ENCODE results near the gene LRFN4.
A peak's percentile ranks its signal among the peaks of the same experiment; 100 is the strongest.

The LRFN4 gene

GRCh38 chr11:66902486-66903177, 45.8 kb downstream of the LRFN4 start:
- no peak overlapping the region for H3K4me3 ChIP-seq (ENCODE audit: low read depth, low read length)
- H3K4me1 ChIP-seq (ENCODE audit: control insufficient read depth, insufficient read depth, low read length, unreplicated experiment): peaks cover 20% of the 10 kb centered on the region
- H2AFZ ChIP-seq (ENCODE audit: low read length, unreplicated experiment): no peak overlapping the region
- no peak overlapping the region for H3K27ac ChIP-seq (ENCODE audit: low read depth, low read length)
- no peaks in the 10 kb centered on the region for H3K27me3 ChIP-seq (ENCODE audit: insufficient read depth, low read length)
- H3K79me2 ChIP-seq (ENCODE audit: control insufficient read depth, insufficient read depth, low read length, unreplicated experiment): no peaks in the 10 kb centered on the region
- no peaks in the 10 kb centered on the region for H3K36me3 ChIP-seq (ENCODE audit: insufficient read depth, low read length)

- Histone ChIP-seq H2AFZ (ENCODE audit: low read length, unreplicated experiment) (no peak overlapping the region), H3K36me3 (ENCODE audit: insufficient read depth, low read length) (no peaks in the 10 kb centered on the region), H3K27ac (ENCODE audit: low read depth, low read length) (peak overlapping the region; percentile 20; the same call in 1 of the 2 replicates), H3K27me3 (ENCODE audit: insufficient read depth, low read length) (no peaks in the 10 kb centered on the region), H3K79me2 (ENCODE audit: control insufficient read depth, insufficient read depth, low read length, unreplicated experiment) (no peaks in the 10 kb centered on the region), H3K4me3 (ENCODE audit: low read depth, low read length) (no peak overlapping the region), H3K4me1 (ENCODE audit: control insufficient read depth, insufficient read depth, low read length, unreplicated experiment) (peaks cover 20% of the 10 kb centered on the region)
These were observed 47.2 kb downstream of the LRFN4 start for GRCh38 chr11:66904055-66904454.

DNA sequence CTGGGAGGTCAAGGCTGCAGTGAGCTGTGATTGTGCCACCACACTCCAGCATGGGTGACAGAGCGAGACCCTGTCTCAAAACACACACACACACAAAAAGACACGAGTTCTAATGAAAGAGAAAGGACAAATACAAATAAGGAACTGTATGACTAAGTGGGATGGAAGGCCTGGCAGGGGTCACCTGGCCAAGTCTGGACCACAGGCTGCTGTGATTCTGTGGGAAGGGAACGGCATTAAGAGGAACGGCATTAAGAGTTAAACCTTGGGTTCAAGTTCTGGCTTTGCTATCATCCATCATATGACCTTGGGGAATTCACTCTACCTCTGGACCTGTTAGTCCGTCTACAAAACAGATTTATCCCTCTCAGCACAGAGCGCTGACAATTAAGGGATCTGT, 47.7 kb downstream of the LRFN4 start:
- Histone ChIP-seq H3K36me3 (ENCODE audit: insufficient read depth, low read length) (no peaks in the 10 kb centered on the region), H3K4me3 (ENCODE audit: low read depth, low read length) (no peak overlapping the region), H3K79me2 (ENCODE audit: control insufficient read depth, insufficient read depth, low read length, unreplicated experiment) (no peaks in the 10 kb centered on the region), H3K4me1 (ENCODE audit: control insufficient read depth, insufficient read depth, low read length, unreplicated experiment) (peaks cover 20% of the 10 kb centered on the region), H3K27ac (ENCODE audit: low read depth, low read length) (no peak overlapping the region), H2AFZ (ENCODE audit: low read length, unreplicated experiment) (no peak overlapping the region), H3K27me3 (ENCODE audit: insufficient read depth, low read length) (no peaks in the 10 kb centered on the region)

DNA sequence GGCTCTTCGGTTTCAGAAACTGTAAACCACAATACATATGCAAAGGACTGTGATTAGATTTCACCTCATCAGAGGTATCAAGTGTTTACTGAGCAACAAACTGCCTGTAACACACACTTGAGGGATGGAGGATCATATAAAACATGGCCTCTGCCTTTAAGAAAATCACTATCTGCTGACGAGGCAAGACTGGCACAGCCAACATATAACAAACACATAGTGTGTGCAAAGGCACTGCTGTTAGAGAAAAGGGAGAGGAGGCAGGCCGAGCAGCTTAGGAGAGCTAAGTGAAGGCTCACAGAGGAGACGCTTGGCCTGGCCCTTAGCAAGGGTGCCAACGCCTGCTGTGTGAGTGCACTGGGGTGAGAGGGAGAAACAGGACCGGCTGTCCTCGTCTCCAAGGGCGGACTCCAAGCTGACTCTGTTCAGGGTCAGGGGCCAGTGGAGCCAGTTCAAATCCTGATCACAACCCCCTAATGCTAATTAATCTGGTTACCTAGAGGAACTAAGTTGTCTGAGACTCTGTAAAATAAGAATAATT, 48.2 kb downstream of the LRFN4 start:
- peaks cover 20% of the 10 kb centered on the region for H3K4me1 ChIP-seq (ENCODE audit: control insufficient read depth, insufficient read depth, low read length, unreplicated experiment)
- no peak overlapping the region for H3K4me3 ChIP-seq (ENCODE audit: low read depth, low read length)
- no peak overlapping the region for H3K27ac ChIP-seq (ENCODE audit: low read depth, low read length)
- H3K27me3 ChIP-seq (ENCODE audit: insufficient read depth, low read length): no peaks in the 10 kb centered on the region
- H3K36me3 ChIP-seq (ENCODE audit: insufficient read depth, low read length): no peaks in the 10 kb centered on the region
- H2AFZ ChIP-seq (ENCODE audit: low read length, unreplicated experiment): no peak overlapping the region
- no peaks in the 10 kb centered on the region for H3K79me2 ChIP-seq (ENCODE audit: control insufficient read depth, insufficient read depth, low read length, unreplicated experiment)

- H3K4me3 ChIP-seq (ENCODE audit: low read depth, low read length): no peak overlapping the region
These were observed 48.8 kb downstream of the LRFN4 start for GRCh38 chr11:66905631-66906030.

GRCh38 chr11:66906061-66906733, 49.3 kb downstream of the LRFN4 start:
- Histone ChIP-seq H3K4me3 (ENCODE audit: low read depth, low read length) (no peak overlapping the region), H3K36me3 (ENCODE audit: insufficient read depth, low read length) (no peaks in the 10 kb centered on the region), H3K27me3 (ENCODE audit: insufficient read depth, low read length) (no peaks in the 10 kb centered on the region), H3K4me1 (ENCODE audit: control insufficient read depth, insufficient read depth, low read length, unreplicated experiment) (peaks cover 20% of the 10 kb centered on the region), H2AFZ (ENCODE audit: low read length, unreplicated experiment) (no peak overlapping the region), H3K27ac (ENCODE audit: low read depth, low read length) (0 out of 2 replicates have a peak overlapping the region, but pooled peaks have one; percentile 10), H3K79me2 (ENCODE audit: control insufficient read depth, insufficient read depth, low read length, unreplicated experiment) (no peaks in the 10 kb centered on the region)

More at GRCh38 chr11:66905631-66906030, 48.8 kb downstream of the LRFN4 start:
- Histone ChIP-seq H3K4me1 (ENCODE audit: control insufficient read depth, insufficient read depth, low read length, unreplicated experiment) (peaks cover 20% of the 10 kb centered on the region), H3K27ac (ENCODE audit: low read depth, low read length) (peak overlapping the region; percentile 10; the same call in 1 of the 2 replicates), H2AFZ (ENCODE audit: low read length, unreplicated experiment) (no peak overlapping the region), H3K36me3 (ENCODE audit: insufficient read depth, low read length) (no peaks in the 10 kb centered on the region), H3K79me2 (ENCODE audit: control insufficient read depth, insufficient read depth, low read length, unreplicated experiment) (no peaks in the 10 kb centered on the region), H3K27me3 (ENCODE audit: insufficient read depth, low read length) (no peaks in the 10 kb centered on the region)

DNA sequence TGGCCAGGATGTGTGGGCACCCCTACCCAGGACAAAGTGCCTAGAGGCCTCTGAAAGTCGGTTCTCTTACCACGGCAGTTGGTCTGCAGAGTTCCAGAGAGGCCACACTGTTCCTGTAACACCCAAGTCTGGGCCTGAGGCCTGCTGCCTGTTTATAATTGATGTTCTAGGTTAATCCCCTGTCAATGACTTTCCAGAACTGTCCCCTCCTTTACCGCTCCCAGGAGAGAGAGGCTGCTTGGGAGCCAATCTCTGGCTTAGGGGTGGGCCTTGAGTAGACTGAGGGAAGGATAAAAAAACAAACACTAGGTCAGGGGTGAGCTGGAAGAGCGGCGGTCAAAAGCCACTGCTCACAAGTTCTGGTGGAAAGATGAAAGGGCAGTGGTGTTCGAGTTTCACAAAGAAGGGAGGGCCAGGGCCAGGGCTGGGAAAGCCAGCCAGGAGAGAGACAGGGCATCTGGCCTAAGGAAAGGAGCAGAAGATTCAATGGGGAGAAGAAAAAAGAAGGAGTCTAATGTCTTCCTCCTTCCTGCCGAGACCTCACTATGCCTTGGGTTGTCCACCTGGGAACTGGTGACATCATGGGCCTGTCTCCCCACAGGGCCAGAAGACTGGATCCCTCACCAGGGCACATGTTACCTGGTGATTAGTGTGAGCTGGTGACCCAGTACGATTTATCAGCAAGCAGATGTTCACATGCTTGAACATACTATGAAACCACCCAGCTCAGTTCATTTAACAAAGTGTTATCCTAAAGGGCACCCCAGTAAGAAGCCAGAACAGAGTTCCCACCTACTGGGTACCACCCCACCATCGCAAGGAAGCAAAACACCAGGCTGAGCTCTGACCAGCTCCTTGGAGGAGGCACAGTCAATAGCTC, 51.1 kb downstream of the LRFN4 start:
- H3K79me2 ChIP-seq (ENCODE audit: control insufficient read depth, insufficient read depth, low read length, unreplicated experiment): no peaks in the 10 kb centered on the region
- no peak overlapping the region for H3K27ac ChIP-seq (ENCODE audit: low read depth, low read length)
- H3K4me3 ChIP-seq (ENCODE audit: low read depth, low read length): no peak overlapping the region
- no peaks in the 10 kb centered on the region for H3K27me3 ChIP-seq (ENCODE audit: insufficient read depth, low read length)
- H3K36me3 ChIP-seq (ENCODE audit: insufficient read depth, low read length): no peaks in the 10 kb centered on the region
- no peak overlapping the region for H2AFZ ChIP-seq (ENCODE audit: low read length, unreplicated experiment)
- peaks cover 20% of the 10 kb centered on the region for H3K4me1 ChIP-seq (ENCODE audit: control insufficient read depth, insufficient read depth, low read length, unreplicated experiment)

DNA sequence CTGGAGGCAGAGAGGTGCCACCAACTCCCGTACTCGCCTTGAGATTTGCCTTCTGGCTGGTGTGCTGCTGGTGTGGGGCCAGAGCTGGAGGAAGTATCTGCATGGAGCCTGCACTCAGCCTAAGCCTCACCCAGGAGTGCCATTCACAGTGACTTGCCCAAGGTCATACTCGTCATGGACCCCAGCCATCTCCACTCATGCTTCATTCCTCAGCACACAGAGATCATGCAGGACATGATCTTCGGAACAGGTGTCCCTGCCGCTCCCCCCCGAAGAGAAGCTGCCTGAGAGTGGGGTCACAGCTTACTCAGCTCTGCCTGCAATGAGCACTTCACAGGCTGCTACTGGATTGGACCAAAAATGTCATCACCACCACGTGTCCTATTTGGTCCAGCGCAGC, 52.3 kb downstream of the LRFN4 start:
- no peaks in the 10 kb centered on the region for H3K27me3 ChIP-seq (ENCODE audit: insufficient read depth, low read length)
- H3K79me2 ChIP-seq (ENCODE audit: control insufficient read depth, insufficient read depth, low read length, unreplicated experiment): no peaks in the 10 kb centered on the region
- no peak overlapping the region for H3K27ac ChIP-seq (ENCODE audit: low read depth, low read length)

GRCh38 chr11:66910016-66910415, 53.2 kb downstream of the LRFN4 start:
- Histone ChIP-seq H3K36me3 (ENCODE audit: insufficient read depth, low read length) (no peaks in the 10 kb centered on the region), H3K79me2 (ENCODE audit: control insufficient read depth, insufficient read depth, low read length, unreplicated experiment) (no peaks in the 10 kb centered on the region), H3K4me1 (ENCODE audit: control insufficient read depth, insufficient read depth, low read length, unreplicated experiment) (peaks cover 8% of the 10 kb centered on the region), H3K27me3 (ENCODE audit: insufficient read depth, low read length) (no peaks in the 10 kb centered on the region), H3K27ac (ENCODE audit: low read depth, low read length) (no peak overlapping the region), H2AFZ (ENCODE audit: low read length, unreplicated experiment) (no peak overlapping the region), H3K4me3 (ENCODE audit: low read depth, low read length) (no peak overlapping the region)

More for the DNA sequence above, 52.3 kb downstream of the LRFN4 start:
- peaks cover 15% of the 10 kb centered on the region for H3K4me1 ChIP-seq (ENCODE audit: control insufficient read depth, insufficient read depth, low read length, unreplicated experiment)
- no peaks in the 10 kb centered on the region for H3K36me3 ChIP-seq (ENCODE audit: insufficient read depth, low read length)
- H2AFZ ChIP-seq (ENCODE audit: low read length, unreplicated experiment): no peak overlapping the region
- no peak overlapping the region for H3K4me3 ChIP-seq (ENCODE audit: low read depth, low read length)

Measured in ACC112 (cell line).